Mucosa of descending colon (tissue), 3 donors: ENCODE results near the gene NOXO1. TPM values are rescaled to one million over a fixed set of nuclear protein-coding genes. Genes with fewer than 3 reads are reported as not detected.

Experiments used
- ATAC-seq: fragments of 200-7000 bp; cut with Tn5 transposase; one replicate; pipeline ENCODE4 v1.9.1; 2020; ENCODE audit warnings: mild to moderate bottlenecking, moderate library complexity
- DNase-seq, 3 donors: peaks; one replicate each; pipeline ENCODE4 v3.0.0-alpha.2; 2020
- H3K36me3 ChIP-seq: fragments of 200-600 bp; one replicate; pipeline ENCODE4 v1.8.0; 2021; ENCODE audit warnings: low read depth, mild to moderate bottlenecking
- H3K4me1 ChIP-seq: fragments of 200-600 bp; one replicate; pipeline ENCODE4 v1.8.0; 2021; ENCODE audit warnings: low read depth, mild to moderate bottlenecking
- H3K4me3 ChIP-seq: fragments of 200-600 bp; one replicate; pipeline ENCODE4 v1.8.0; 2021; ENCODE audit warnings: mild to moderate bottlenecking
- H3K9me3 ChIP-seq: fragments of 200-600 bp; one replicate; pipeline ENCODE4 v1.8.0; 2021; ENCODE audit warnings: mild to moderate bottlenecking
- intact Hi-C, 2 donors: fragments of 100-400 bp; cut with DNase I in 1 of 2; cut with micrococcal nuclease in 1 of 2; formaldehyde crosslinking; loops; one replicate each; pipeline versions ENCODE4 v1.11.0 to v1.11.1; 2022; cut with DNase I, micrococcal nuclease
- total RNA-seq, 3 donors: library from RNA; stranded (reverse); fragmentation: NEBNext Ultra II Directional in 2 of 3; extraction: Animal tissue kit (Norgen Biotek cat#: 25700) in 2 of 3; gene quantifications; one replicate each; pipeline versions ENCODE4 v1.2.1 to v1.2.4, GENCODE V29; 2021 to 2023
- TF ChIP-seq, protein P1 (sequence below): fragments of 200-600 bp; IDR thresholded peaks from one replicate; pipeline ENCODE4 v1.8.0; 2022; ENCODE audit warnings: antibody characterized with exemption, mild to moderate bottlenecking
- donor health status: DM: no; HTN: no; CAD: no; lungs with moderate emphysema.
- donor health status: DM: no; HTN: no; CAD: no.
- donor health status: DM: no; HTN: yes; CAD: no.

The NOXO1 gene
- total RNA-seq, 3 donors from 2014 or later = 12.2 to 39.9 (median 27.1) TPM

DNA sequence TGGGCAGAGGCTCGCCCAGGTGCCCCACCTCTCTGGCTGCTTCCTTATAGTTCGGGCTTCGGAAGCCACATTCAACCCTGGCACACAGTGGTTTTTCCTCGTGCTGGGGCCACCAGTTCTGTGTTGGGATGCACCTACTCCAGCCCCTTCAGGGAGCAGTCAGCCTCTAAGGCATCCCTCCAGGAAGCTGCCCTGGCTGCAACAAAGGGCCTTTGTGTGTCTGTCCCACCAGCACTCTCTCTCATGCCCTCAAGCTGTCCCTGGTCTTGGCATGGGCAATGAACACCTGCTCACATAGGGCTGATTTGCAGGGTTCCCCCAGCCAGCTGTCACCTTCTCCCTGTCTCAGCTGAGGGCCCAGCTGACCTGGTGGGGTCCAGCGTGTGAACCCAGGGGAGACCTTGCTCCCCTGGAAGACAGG is 754 bp upstream of the NOXO1 start:
- peak; percentile 38 for ATAC-seq
- TF ChIP-seq, protein P1, sequence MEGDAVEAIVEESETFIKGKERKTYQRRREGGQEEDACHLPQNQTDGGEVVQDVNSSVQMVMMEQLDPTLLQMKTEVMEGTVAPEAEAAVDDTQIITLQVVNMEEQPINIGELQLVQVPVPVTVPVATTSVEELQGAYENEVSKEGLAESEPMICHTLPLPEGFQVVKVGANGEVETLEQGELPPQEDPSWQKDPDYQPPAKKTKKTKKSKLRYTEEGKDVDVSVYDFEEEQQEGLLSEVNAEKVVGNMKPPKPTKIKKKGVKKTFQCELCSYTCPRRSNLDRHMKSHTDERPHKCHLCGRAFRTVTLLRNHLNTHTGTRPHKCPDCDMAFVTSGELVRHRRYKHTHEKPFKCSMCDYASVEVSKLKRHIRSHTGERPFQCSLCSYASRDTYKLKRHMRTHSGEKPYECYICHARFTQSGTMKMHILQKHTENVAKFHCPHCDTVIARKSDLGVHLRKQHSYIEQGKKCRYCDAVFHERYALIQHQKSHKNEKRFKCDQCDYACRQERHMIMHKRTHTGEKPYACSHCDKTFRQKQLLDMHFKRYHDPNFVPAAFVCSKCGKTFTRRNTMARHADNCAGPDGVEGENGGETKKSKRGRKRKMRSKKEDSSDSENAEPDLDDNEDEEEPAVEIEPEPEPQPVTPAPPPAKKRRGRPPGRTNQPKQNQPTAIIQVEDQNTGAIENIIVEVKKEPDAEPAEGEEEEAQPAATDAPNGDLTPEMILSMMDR = no peak
- H3K9me3 ChIP-seq = no peaks in the 10 kb centered on the region
- intact Hi-C loops = no loop called here
- DNase-seq = peak; percentile 82 to 83 (median 82)
- H3K4me1 ChIP-seq = peaks cover 56% of the 10 kb centered on the region
- H3K36me3 ChIP-seq = no peaks in the 10 kb centered on the region
- H3K4me3 ChIP-seq = no peak overlapping the region

DNA sequence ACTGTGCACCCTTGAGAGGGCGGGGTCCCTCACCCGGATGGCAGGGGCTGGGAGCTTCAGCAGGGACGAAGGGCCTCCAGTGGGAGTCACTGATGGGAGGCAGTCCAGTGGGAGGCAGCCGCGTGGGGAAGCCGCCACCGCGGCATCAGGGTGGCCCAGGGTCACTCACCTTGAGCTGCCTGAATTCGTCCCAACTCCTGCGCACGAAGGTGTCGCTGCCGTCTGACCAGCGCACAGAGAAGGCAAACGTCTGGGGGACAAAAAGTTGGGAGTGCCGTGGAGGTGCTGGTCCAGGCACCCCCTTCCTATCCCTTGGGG is 540 bp downstream of the NOXO1 start:
- TF ChIP-seq, protein P1 = no peak
- no peak for ATAC-seq
- Histone ChIP-seq H3K9me3 (no peaks in the 10 kb centered on the region), H3K4me1 (peaks cover 50% of the 10 kb centered on the region), H3K36me3 (no peaks in the 10 kb centered on the region), H3K4me3 (no peak overlapping the region)
- no peak for DNase-seq
- intact Hi-C loops = no loop called here

DNA sequence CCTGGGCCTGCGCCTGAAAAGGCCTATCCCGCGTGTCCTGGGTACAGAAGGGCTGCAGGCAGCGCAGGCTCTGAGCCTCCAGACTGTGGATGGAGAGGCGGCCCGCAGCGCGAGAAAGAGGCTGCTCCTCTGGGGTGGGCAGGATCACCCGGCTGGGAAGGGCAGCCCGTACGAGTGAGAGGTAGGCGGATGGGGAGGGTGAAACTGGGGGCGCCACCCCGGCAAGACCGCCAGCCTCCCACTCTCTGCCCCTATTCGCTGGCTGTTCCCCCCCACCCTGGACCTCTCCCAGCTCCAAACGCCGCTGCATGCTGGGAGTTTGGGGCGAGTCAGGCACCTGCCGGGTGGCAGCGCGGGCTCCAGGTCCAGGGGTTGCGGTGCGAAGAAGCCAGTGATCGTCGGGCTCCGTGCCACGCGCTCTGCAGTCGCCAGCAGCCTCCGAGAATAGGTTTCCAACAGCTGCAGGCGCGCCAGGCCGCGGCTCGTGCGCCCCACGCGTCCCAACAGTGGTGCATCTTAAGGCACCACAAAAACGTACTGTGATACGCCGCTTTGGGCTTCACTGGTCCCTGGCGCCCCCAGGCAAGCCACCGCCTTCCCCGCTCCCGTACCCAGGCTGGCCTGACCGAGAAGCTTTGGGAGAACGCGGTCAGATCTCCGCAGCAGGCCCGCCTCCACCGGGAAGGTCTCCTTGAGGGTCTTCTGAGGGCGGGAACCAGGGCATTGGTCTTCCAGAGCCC is 1.1 kb downstream of the NOXO1 start:
- TF ChIP-seq, protein P1 = no peak
- H3K4me3 ChIP-seq = no peak overlapping the region
- DNase-seq (peak in 2 of 3 donors; percentile 55 to 74), ATAC-seq (peak; percentile 0)
- intact Hi-C loops = no loop called here
- H3K4me1 ChIP-seq = peaks cover 45% of the 10 kb centered on the region
- no peaks in the 10 kb centered on the region for H3K36me3 ChIP-seq
- H3K9me3 ChIP-seq = no peaks in the 10 kb centered on the region

DNA sequence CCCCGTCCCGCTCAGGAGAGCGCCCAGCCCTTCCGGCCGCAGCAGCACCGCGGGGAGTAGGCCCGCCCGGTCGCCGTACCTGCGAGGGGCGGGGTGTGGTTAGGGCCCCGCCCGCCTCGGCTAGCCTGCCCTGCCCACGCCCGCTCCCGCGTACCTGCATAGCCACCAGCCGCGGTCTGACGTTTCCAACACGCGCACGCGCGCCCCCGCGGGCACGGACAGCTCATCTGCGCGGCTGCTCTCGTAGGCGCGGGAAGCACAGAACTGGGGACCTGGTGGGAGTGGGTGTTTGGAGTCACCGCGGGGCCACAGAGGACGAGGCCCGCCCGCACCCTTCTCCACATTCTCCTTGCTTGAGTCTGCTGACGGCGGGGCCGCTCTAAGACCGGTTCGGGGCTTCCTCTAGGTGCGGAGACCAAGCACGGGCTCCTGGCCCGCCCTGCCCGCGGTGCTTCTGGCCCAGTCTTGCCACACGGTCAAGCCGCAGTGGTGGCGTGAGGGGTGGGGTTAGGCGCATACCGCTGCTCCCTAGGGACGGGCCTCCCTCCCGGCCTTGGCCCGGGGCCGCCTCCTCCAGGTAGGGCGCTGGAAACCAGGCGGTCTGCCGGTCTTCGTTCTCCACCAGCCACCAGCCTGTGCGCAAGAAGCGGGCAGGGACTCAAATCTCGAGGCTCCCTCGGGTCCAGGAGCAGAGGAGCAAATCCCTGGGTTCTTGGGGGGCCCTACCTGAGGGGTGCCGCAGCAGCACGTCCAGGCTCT is 1.8 kb downstream of the NOXO1 start:
- peak; percentile 66 for ATAC-seq
- peak; percentile 93 to 95 (median 93) for DNase-seq
- TF ChIP-seq, protein P1 = no peak
- Histone ChIP-seq H3K4me1 (peaks cover 38% of the 10 kb centered on the region), H3K9me3 (no peaks in the 10 kb centered on the region), H3K4me3 (no peak overlapping the region), H3K36me3 (no peaks in the 10 kb centered on the region)
- intact Hi-C loops = no loop called here

DNA sequence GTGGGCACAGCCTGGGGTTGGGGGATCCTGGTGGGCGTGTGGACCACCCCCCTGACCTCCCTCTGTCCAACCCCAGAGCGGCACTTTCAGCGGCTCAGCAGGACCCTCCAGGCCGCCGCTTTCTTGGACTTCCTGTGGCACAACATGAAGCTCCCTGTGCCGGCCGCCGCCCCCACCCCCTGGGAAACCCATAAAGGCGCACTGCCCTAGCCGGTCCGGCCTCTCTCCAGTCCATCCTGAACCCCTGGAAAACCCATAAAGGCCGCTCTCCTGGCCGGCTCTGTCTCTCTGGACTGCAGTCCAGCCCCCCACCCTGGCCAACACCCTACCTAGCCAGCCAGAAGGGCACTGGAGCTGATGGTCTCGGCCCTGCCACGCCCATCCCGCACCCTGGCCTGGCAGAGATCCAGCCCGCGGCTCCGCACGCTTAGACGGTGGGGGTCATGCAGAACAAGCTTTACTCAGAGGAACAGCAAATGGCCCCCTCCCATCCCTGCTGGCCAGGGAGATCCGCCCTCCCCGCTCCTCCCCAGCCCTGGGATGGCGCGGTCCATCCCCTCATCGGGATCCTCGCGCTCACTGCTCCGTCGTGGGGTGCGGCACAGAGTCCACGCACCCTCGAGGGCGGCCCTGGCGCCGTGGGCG is 2.7 kb downstream of the NOXO1 start:
- Histone ChIP-seq H3K36me3 (no peaks in the 10 kb centered on the region), H3K4me1 (peaks cover 37% of the 10 kb centered on the region), H3K9me3 (no peaks in the 10 kb centered on the region), H3K4me3 (no peak overlapping the region)
- no peak for ATAC-seq
- DNase-seq = peak in 2 of 3 donors; percentile 51 to 71
- TF ChIP-seq, protein P1 = no peak
- intact Hi-C loops = no loop called here
